SK-N-SH treated with all-trans-retinoic acid at 6 μM for 48 hours (cell line): ENCODE results near the gene NACA2.

Experiments used
- ARNTL ChIP-seq: fragments of 450-650 bp; formaldehyde crosslinking; IDR thresholded peaks from 2 replicates; pipeline ENCODE4 v1.5.0; 2020; ENCODE audit warnings: low read depth, mild to moderate bottlenecking, moderate library complexity, borderline replicate concordance
- BACH2 ChIP-seq: fragments of 250-450 bp; sonication (Bioruptor Pico); IDR thresholded peaks from 2 replicates; pipeline ENCODE4 v1.9.0; 2021; ENCODE audit warnings: mild to moderate bottlenecking, borderline replicate concordance
- CSRNP3 ChIP-seq: fragments of 250-450 bp; sonication (Bioruptor Pico); IDR thresholded peaks from 2 replicates; pipeline ENCODE4 v1.5.1; 2021; ENCODE audit warnings: mild to moderate bottlenecking, moderate library complexity
- ISL1 ChIP-seq: fragments of 250-450 bp; sonication (Bioruptor Pico); IDR thresholded peaks from 2 replicates; pipeline ENCODE4 v2.1.2; 2022; ENCODE audit warnings: mild to moderate bottlenecking, moderate library complexity
- PATZ1 ChIP-seq: fragments of 250-450 bp; sonication (Bioruptor Pico); IDR thresholded peaks from 2 replicates; pipeline ENCODE4 v1.8.0; 2020; ENCODE audit warnings: mild to moderate bottlenecking, moderate library complexity, borderline replicate concordance
- PPARA ChIP-seq: fragments of 250-450 bp; sonication (Bioruptor Pico); IDR thresholded peaks from 2 replicates; pipeline ENCODE4 v1.5.0; 2020; ENCODE audit warnings: mild to moderate bottlenecking, borderline replicate concordance
- RARB ChIP-seq: fragments of 250-450 bp; sonication (Bioruptor Pico); IDR thresholded peaks from 2 replicates; pipeline ENCODE4 v1.8.0; 2021; ENCODE audit warnings: mild to moderate bottlenecking, moderate library complexity
- TSHZ2 ChIP-seq: fragments of 250-450 bp; sonication (Bioruptor Pico); IDR thresholded peaks from 2 replicates; pipeline ENCODE4 v1.5.0; 2020; ENCODE audit warnings: mild to moderate bottlenecking, moderate library complexity
- ZC3H10 ChIP-seq: fragments of 250-450 bp; sonication (Bioruptor Pico); IDR thresholded peaks from 2 replicates; pipeline ENCODE4 v1.5.1; 2021; ENCODE audit warnings: mild to moderate bottlenecking, moderate library complexity
- ZFP3 ChIP-seq: fragments of 250-450 bp; sonication (Bioruptor Pico); IDR thresholded peaks from 2 replicates; pipeline ENCODE4 v1.5.0; 2020; ENCODE audit warnings: mild to moderate bottlenecking, moderate library complexity
- ZFP30 ChIP-seq: fragments of 450-650 bp; formaldehyde crosslinking; IDR thresholded peaks from 2 replicates; pipeline ENCODE4 v1.5.0; 2022; ENCODE audit warnings: mild to moderate bottlenecking, moderate library complexity
- ZNF565 ChIP-seq: fragments of 450-650 bp; formaldehyde crosslinking; conservative IDR thresholded peaks from 2 replicates; pipeline ENCODE4 v1.5.0; 2020; ENCODE audit warnings: low read depth, mild to moderate bottlenecking, moderate library complexity
- ZNF8 ChIP-seq: fragments of 450-650 bp; formaldehyde crosslinking; IDR thresholded peaks from 2 replicates; pipeline ENCODE4 v1.5.0; 2020; ENCODE audit warnings: mild to moderate bottlenecking, moderate library complexity

GRCh38 chr17:61579961-61580360, 11.1 kb downstream of the NACA2 start:
- no peak for TF ChIP-seq ZNF8 (CRISPR knock-in tag)
- TF ChIP-seq ZFP30 (CRISPR knock-in tag) = no peak
- TF ChIP-seq RARB = no peak
- no peak for TF ChIP-seq ZC3H10 (CRISPR knock-in tag)
- TF ChIP-seq ZFP3 (CRISPR knock-in tag) = no peak
- no peak for TF ChIP-seq CSRNP3
- no peak for TF ChIP-seq TSHZ2 (CRISPR knock-in tag)
- TF ChIP-seq ISL1 = no peak
- no peak for TF ChIP-seq PPARA
- TF ChIP-seq PATZ1 = no peak
- TF ChIP-seq ARNTL (CRISPR knock-in tag) = no peak
- TF ChIP-seq ZNF565 (CRISPR knock-in tag) = no peak
- TF ChIP-seq BACH2 (CRISPR knock-in tag) = no peak
